Astrocyte of the cerebellum (primary cell): ENCODE data around the gene SH3BGRL3.

ENCODE experiments used
- DNase-seq: peaks from one replicate; pipeline ENCODE4 v3.0.0-alpha.2; 2011; ENCODE audit warnings: low read depth
- H3K4me3 ChIP-seq: 2 replicates; pipeline ENCODE4 v1.5.1; 2011; ENCODE audit warnings: mild to moderate bottlenecking, low read depth, low read length, moderate library complexity
- CTCF ChIP-seq: IDR thresholded peaks from 2 replicates; pipeline ENCODE4 v1.5.1; 2012; ENCODE audit warnings: low read length, low read depth, moderate library complexity, mild to moderate bottlenecking; ENCODE audit errors: missing control alignments
- in situ Hi-C: cut with HindIII; loops from 2 replicates; pipeline ENCODE4 v1.10.0; 2017; ENCODE audit warnings: low sequenced_read_pairs

SH3BGRL3 gene

GRCh38 chr1:26287033-26287711, 7.3 kb downstream of the SH3BGRL3 start:
- H3K4me3 ChIP-seq = no peak overlapping the region
- no peak for DNase-seq
- in situ Hi-C loops = no loop called here
- TF ChIP-seq CTCF = no peak

- DNase-seq = no peak
- in situ Hi-C loops = no loop called here
- no peak overlapping the region for H3K4me3 ChIP-seq
- TF ChIP-seq CTCF = no peak
Measured at GRCh38 chr1:26287811-26288210, 7.9 kb downstream of the SH3BGRL3 start.

GRCh38 chr1:26288311-26288941, 8.5 kb downstream of the SH3BGRL3 start:
- TF ChIP-seq CTCF = no peak
- H3K4me3 ChIP-seq = no peak overlapping the region
- in situ Hi-C loops = no loop called here
- DNase-seq = no peak

- no peak for DNase-seq
- H3K4me3 ChIP-seq = no peak overlapping the region
- in situ Hi-C loops = no loop called here
- TF ChIP-seq CTCF = no peak
Measured at GRCh38 chr1:26289158-26290059, 9.5 kb downstream of the SH3BGRL3 start.

GRCh38 chr1:26290122-26290881, 10.4 kb downstream of the SH3BGRL3 start:
- in situ Hi-C loops = no loop called here
- no peak for DNase-seq
- TF ChIP-seq CTCF = no peak
- H3K4me3 ChIP-seq = no peak overlapping the region

GRCh38 chr1:26290882-26291261, 11.0 kb downstream of the SH3BGRL3 start:
- no peak for TF ChIP-seq CTCF
- H3K4me3 ChIP-seq = no peak overlapping the region
- in situ Hi-C loops = no loop called here
- DNase-seq = no peak
